Activated CD4-positive, alpha-beta T cell treated with anti-CD3 and anti-CD28 coated beads for 1 hour (primary cell): Measurements from ENCODE around the gene CLUH.

ENCODE experiments used
- DNase-seq: peaks from one replicate; pipeline ENCODE4 v3.0.0-alpha.2; 2020

The CLUH gene, protein sequence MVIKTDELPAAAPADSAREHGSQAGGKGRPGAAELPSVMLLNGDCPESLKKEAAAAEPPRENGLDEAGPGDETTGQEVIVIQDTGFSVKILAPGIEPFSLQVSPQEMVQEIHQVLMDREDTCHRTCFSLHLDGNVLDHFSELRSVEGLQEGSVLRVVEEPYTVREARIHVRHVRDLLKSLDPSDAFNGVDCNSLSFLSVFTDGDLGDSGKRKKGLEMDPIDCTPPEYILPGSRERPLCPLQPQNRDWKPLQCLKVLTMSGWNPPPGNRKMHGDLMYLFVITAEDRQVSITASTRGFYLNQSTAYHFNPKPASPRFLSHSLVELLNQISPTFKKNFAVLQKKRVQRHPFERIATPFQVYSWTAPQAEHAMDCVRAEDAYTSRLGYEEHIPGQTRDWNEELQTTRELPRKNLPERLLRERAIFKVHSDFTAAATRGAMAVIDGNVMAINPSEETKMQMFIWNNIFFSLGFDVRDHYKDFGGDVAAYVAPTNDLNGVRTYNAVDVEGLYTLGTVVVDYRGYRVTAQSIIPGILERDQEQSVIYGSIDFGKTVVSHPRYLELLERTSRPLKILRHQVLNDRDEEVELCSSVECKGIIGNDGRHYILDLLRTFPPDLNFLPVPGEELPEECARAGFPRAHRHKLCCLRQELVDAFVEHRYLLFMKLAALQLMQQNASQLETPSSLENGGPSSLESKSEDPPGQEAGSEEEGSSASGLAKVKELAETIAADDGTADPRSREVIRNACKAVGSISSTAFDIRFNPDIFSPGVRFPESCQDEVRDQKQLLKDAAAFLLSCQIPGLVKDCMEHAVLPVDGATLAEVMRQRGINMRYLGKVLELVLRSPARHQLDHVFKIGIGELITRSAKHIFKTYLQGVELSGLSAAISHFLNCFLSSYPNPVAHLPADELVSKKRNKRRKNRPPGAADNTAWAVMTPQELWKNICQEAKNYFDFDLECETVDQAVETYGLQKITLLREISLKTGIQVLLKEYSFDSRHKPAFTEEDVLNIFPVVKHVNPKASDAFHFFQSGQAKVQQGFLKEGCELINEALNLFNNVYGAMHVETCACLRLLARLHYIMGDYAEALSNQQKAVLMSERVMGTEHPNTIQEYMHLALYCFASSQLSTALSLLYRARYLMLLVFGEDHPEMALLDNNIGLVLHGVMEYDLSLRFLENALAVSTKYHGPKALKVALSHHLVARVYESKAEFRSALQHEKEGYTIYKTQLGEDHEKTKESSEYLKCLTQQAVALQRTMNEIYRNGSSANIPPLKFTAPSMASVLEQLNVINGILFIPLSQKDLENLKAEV (N-terminal part only)

DNA sequence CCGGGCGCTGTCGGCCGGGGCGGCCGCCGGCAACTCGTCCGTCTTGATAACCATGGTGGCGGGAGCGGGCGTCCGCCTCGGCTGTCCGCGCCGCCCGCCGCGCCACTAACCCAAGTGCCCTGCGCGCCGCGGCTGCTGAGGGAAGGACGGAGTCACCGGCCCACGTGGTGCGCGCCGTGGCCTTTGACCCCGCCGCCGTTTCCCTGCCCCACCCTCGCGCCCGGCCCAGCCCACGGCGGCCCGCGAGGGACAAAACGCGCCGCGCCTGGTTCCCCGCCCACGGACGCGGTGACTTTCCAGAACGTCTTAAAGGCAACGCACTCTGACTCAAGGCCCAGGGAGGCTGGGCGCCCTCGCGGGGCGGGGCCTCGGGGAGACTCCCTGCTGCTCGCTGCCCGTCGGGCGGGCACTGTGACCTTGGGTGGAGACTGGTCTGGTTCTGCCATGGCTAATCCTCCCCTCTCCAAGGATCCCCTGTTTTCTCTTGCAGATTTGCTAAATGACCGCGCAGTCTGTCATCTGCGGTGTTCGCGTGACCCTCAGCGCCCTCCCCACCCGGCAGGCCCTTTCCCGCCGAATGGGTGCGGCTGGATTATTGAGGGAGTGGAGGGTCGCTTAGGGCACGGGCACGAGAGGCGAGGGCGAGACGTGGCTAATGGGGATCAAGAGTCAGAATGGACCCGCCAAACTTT lies at the start of gene CLUH:
TSS of gene CLUH (minus strand) at position 157 of the 692 bp plus-strand sequence. CDS start at position 54, 103 bp downstream.
- peak; percentile 96 for DNase-seq

- no peak for DNase-seq
These were observed 47.3 kb upstream of the CLUH start for GRCh38 chr17:2758870-2759269.

GRCh38 chr17:2755891-2756724 lies 44.5 kb upstream of the CLUH start:
- DNase-seq, result no peak

DNA sequence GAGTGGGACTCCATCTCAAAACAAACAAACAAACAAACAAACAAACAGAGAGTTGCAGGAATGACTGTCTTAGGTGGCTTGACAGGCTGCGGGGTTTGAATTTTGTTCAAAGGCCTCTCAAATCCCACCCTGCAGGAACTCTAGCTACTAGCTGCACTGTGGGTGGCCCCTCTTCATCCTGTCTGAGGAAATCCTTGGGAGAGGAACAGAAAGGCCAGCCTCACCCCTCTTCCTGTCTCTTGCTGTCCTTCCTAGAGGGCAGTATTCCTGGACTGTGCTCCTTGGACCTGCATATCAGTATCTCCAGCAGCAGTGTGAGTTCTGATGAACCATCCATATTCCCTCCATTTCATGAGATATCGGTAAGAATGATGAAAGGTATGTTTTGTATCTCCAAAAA lies 39.9 kb upstream of the CLUH start:
- DNase-seq, result no peak

DNA sequence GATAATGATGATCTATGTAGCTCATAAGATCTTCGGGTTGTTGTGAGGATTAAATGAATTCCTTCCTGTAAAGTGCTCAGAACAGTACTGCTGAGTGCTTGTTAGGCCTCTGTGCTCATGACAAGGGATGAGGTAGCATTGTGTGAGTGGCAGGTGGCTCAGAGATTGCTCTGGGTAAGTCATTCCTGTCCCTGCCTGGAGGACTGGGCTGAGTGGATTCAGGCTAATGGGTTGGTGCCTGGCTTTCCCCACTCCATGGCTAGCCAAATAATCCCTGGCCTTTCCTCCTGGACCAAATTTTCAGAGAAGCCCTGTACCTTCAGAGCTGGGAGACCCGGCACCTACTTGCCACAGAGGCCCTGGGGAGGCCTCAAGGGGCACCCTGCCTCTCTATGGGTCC lies 39.2 kb upstream of the CLUH start:
- no peak for DNase-seq

DNA sequence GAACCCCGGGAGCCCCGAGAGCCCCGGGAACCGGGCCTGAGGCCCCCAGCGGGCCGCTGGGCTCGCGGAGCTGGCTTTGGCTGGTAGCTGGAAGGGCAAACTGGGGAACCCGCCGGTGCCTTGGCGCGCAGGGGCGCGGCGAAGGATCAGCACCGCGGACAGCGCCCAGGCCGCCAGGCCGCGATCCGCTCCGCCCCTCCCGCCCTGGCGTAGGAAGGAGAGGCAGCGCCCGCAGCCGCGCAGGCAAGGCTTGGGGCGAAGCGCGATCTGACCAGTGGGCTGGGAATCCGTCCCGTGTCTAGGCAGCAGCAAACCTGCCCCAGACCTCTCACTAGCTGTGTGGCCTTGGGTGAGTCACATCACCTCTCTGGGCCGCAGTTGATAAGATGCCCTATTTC lies 38.2 kb upstream of the CLUH start:
- peak; percentile 59 for DNase-seq

GRCh38 chr17:2749058-2749783 lies 37.7 kb upstream of the CLUH start, which contains the start of gene CCDC92B:
Gene CCDC92B (minus strand): TSS chr17:2749652. CDS start chr17:2735145, 14,507 bp downstream.
- DNase-seq, result no peak

DNA sequence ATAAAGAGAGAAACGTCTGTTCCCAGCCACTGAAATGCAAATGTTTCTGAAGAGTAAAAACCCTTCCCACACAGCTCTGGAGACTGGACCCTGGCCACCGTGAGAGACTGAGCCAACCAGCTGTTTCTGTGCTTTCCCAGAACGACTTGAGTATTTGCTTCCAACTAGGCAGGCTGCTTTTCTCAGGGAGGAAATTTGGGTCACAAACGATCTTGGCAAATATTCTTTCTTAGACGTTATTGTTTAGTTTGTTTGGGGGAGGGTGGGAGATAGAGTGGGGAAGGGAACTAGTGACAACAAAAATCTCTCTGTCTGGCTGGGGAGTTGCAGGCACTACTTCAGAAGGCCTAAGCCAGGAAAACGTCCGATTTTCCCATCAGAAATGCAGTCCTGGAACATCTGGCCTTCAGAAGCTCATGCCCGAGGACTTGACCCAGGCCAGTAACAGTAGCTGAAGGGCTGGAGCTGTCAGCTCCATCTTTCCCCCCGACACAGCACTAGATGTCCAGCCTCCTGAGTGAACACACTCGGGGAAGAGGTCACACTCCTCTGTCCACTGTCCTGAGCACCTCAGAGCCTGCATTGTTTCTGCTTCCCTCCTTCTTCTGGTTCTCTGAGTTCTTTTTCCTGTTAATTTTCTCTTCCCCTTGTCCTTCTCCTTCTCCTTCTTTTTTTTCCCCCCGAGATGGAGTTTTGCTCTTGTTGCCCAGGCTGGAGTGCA lies 33.9 kb upstream of the CLUH start:
- no peak for DNase-seq

DNA sequence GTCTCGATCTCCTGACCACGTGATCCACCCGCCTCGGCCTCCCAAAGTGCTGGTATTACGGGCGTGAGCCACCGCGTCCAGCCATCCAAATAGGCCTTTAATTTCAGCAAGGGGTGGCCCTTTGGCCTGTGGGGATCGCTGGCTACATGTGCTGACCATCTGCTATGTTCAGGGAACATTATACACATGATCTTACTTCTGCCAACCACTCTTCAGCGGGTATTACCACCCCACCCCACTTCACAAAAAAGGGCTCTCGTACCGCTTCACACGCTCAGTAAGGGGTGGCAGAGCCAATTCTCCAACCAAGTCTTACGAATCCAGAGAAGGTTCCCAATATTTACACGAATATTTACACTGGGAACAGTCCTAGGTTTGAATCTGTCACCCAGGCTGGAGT lies 26.1 kb upstream of the CLUH start:
- no peak for DNase-seq

DNA sequence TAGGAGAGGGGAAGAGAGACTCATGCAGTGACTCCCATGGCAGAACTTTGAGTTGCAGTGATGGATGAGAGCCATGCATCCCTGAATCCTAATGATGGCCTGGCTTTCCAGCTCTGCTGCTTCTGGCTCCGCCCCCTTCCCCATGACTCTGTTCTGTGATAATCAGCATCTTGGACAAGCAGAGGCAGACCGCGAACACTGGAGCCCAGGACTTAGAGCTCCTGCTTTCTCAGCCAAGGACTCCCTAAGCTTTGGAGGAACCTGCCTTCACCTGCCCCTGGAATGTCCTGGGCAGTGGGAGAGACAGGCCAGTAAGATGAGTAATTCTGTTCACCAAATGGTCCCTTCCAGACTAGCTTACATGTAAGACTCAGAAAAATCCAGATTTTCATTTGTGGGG lies 25.4 kb upstream of the CLUH start:
- DNase-seq, result no peak

DNA sequence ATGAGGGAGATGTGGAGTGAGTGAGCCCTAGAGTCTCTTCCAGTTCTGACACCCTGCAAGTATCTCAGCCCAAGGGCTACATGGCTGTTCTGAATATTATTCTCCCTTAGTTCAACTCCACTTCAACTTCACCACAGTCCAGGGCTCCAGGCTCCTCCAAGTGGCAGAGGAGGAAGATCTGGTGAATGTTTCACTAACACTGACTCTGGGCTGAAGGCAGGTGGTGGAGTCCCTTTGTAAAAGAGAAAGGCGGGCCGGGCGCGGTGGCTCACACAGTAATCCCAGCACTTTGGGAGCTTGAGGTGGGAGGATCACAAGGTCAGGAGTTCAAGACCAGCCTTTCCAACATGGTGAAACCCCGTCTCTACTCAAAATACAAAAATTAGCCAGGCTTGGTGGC lies 24.3 kb upstream of the CLUH start:
- DNase-seq, result no peak

DNA sequence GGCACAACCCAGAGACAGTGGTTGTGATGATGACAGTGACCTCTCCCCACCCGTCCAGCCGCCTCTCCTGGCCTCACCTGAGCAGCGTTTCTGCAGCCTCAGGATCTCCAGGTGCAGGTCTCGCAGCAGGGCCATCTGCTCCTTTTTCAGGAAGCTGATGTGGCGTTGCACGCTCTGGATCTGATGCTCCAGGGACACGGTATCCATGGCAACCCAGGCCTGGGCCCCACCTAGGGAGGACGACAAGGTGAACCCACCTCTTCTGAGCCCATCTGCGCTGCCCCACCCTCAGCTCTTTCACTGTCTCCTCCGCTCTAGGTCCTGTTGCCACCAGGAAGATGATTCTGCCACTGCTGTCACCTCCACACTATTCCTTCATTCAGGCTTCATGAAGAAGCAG lies 23.4 kb upstream of the CLUH start:
- no peak for DNase-seq

DNA sequence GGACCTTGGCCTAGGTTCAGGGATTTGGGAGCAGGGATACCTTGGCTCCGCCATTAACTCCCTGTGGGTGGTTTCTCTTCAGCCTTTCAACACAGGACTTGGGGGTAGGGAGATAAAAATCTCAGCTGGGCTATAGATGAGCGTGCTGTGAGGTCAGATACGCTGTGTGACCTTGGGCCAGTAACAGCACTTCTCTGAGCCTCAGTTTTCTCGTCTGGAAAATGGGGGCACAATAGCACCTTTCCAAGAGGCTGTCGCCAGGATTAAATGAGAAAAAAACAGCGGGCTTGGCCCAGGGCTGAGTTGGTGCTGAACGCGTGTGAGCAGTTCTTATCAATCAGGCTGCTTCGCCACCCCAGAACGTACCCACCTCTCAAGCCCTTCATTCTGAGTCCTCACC lies 20.2 kb upstream of the CLUH start:
- no peak for DNase-seq

DNA sequence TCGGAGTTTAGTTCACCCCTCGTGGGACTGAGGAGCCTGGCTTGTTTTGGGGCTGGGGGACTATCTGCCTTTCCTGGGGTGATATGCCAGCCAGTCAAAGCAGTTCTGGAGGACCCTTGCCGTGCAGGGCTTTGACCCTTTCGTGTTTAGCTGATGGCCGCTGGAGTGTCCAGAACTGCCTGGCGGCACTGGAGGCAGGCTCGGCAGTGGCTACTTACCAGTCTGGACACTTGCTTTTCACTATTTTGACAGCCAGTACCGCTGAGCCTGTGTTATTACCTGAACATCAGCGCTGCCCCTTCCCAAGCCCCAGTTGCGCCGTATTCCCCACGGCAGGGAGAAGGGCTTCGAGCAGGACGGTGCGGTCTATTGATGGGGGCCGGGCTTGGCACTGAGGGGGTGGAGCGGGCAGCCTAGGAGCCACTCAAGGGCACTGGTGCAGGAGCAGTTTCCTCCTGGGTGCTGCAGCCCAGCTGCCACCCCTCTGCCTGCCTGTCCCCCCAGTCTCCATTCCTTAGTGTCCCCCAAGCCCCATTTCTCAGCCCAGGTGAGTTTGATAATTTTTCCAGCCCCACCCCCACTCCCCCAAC lies 19.3 kb upstream of the CLUH start:
- no peak for DNase-seq

DNA sequence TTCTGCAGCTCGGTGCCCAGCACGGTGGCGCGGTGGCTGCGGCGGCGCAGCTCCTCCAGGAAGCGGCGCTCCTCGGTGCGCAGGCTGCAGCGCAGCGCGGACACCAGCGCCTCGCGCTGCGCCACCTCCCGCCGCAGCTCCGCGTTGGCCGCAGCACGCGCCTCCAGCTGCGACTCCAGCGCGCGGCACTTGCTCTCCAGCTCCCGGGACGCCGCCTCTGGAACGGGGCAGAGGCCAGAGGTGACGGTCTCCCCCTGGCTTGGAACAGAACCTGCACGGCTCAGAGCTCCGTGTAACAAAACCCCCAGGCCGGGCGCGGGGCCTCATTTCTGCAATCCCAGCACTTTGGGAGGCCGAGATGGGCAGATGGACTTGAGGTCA lies 13.2 kb upstream of the CLUH start:
- peak; percentile 21 for DNase-seq

GRCh38 chr17:2723997-2724783 lies 12.6 kb upstream of the CLUH start:
- DNase-seq, result no peak

GRCh38 chr17:2723505-2723996 lies 12.0 kb upstream of the CLUH start:
- no peak for DNase-seq

DNA sequence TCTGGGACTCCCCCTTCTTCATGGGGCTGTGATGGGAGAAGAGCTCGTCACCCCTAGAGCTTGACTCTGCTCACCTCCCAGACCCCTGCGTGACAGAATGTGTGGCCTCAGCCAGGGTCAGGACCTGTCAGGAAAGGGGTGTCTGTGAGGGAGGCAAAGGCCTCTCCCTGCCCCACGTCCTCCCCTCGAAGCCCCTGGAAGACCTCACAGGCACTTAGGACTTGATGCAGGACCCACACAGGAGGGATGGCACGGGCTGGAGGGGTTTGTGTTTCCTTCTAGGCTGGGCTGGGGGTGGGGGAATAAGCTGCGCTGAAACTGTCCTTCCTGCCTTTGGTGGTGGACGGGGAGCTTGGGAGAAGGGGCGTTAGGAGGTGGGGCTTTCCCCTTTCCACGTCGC lies 11.0 kb upstream of the CLUH start:
- no peak for DNase-seq

- no peak for DNase-seq
These were observed 10.0 kb upstream of the CLUH start for GRCh38 chr17:2721603-2722002.
